H1 (cell line): ENCODE results near the gene PERCC1. TPM values are rescaled to one million over a fixed set of nuclear protein-coding genes. Genes with fewer than 3 reads are reported as not detected.

Source experiments
- BACH1 ChIP-seq: IDR thresholded peaks from 2 replicates; pipeline ENCODE4 v1.6.1; 2012; ENCODE audit warnings: low read length, improper control_type of control experiment
- BCL11A ChIP-seq, 2 experiments: IDR thresholded peaks; one replicate each; pipeline ENCODE4 v1.6.1; 2011; ENCODE audit warnings: low read depth in 2 of 2, low read length in 2 of 2, mild to moderate bottlenecking in 2 of 2
- BRCA1 ChIP-seq: IDR thresholded peaks from 2 replicates; pipeline ENCODE4 v1.6.1; 2012; ENCODE audit warnings: low read depth, low read length, improper control_type of control experiment
- CBX5 ChIP-seq: fragments of 300-800, 300-1000 bp; sonication (generic); IDR thresholded peaks from 2 replicates; pipeline ENCODE4 v1.7.1; 2016; ENCODE audit warnings: antibody characterized with exemption, low read length, low read depth
- CBX8 ChIP-seq: fragments of 300-800, 300-1000 bp; sonication (generic); IDR thresholded peaks from 2 replicates; pipeline ENCODE4 v1.7.1; 2016; ENCODE audit warnings: low read depth, low read length, borderline replicate concordance
- CHD2 ChIP-seq: IDR thresholded peaks from 2 replicates; pipeline ENCODE4 v1.6.1; 2012; ENCODE audit warnings: low read length, improper control_type of control experiment
- E2F6 ChIP-seq: IDR thresholded peaks from 2 replicates; pipeline ENCODE4 v1.6.1; 2012; ENCODE audit warnings: inconsistent platforms
- FOSL1 ChIP-seq: IDR thresholded peaks from 2 replicates; pipeline ENCODE4 v1.6.1; 2011; ENCODE audit warnings: mild to moderate bottlenecking, low read depth, low read length, moderate library complexity; ENCODE audit not compliant: insufficient read depth
- HDAC2 ChIP-seq, 2 experiments: fragments of 300-600 bp in 1 of 2; sonication (generic) in 1 of 2; IDR thresholded peaks; 2 replicates each; pipeline ENCODE4 v1.6.1; 2011 to 2012; ENCODE audit warnings: low read depth in 2 of 2, low read length in 2 of 2, mild to moderate bottlenecking in 2 of 2, moderate library complexity in 2 of 2, borderline replicate concordance in 1 of 2, inconsistent platforms in 1 of 2
- HDAC6 ChIP-seq: IDR thresholded peaks from one replicate; pipeline ENCODE4 v1.7.1; 2012; ENCODE audit warnings: low read depth, mild to moderate bottlenecking, inconsistent platforms, low read length, moderate library complexity
- JUND ChIP-seq: IDR thresholded peaks from 2 replicates; pipeline ENCODE4 v1.6.1; 2011; ENCODE audit warnings: mild to moderate bottlenecking, improper control_type of control experiment, low read length
- KDM4A ChIP-seq: IDR thresholded peaks from one replicate; pipeline ENCODE4 v1.7.1; 2012; ENCODE audit warnings: low read depth, mild to moderate bottlenecking, moderate library complexity, low read length, inconsistent platforms; ENCODE audit not compliant: severe bottlenecking
- NRF1 ChIP-seq: IDR thresholded peaks from 2 replicates; pipeline ENCODE4 v1.6.1; 2011; ENCODE audit warnings: mild to moderate bottlenecking, low read depth, low read length, improper control_type of control experiment
- PHF8 ChIP-seq: fragments of 200-600 bp; sonication (generic); conservative IDR thresholded peaks from 2 replicates; pipeline ENCODE4 v1.7.1; 2012; ENCODE audit warnings: low read depth, mild to moderate bottlenecking, inconsistent platforms, low read length, moderate library complexity
- POLR2A ChIP-seq, 2 experiments: IDR thresholded peaks; 1 replicate in 1 of 2; 2 replicates in 1 of 2; pipeline ENCODE4 v1.6.1; 2011; ENCODE audit warnings: low read depth in 2 of 2, low read length in 2 of 2, mild to moderate bottlenecking in 2 of 2; ENCODE audit errors: control extremely low read depth in 1 of 2
- RFX5 ChIP-seq: IDR thresholded peaks from 2 replicates; pipeline ENCODE4 v1.6.1; 2011; ENCODE audit warnings: low read depth, low read length, improper control_type of control experiment, borderline replicate concordance
- SAP30 ChIP-seq: fragments of 300-600 bp; sonication (generic); IDR thresholded peaks from 2 replicates; pipeline ENCODE4 v1.7.1; 2012; ENCODE audit warnings: low read length, moderate library complexity, mild to moderate bottlenecking, inconsistent platforms; ENCODE audit not compliant: insufficient read depth, insufficient replicate concordance
- SP4 ChIP-seq: IDR thresholded peaks from 2 replicates; pipeline ENCODE4 v1.6.1; 2012; ENCODE audit warnings: low read length, inconsistent platforms
- TAF7 ChIP-seq: optimal IDR thresholded peaks from 2 replicates; pipeline ENCODE3; 2011; ENCODE audit warnings: low read depth, mild to moderate bottlenecking, inconsistent platforms, low read length, moderate library complexity, borderline replicate concordance
- YY1 ChIP-seq: IDR thresholded peaks from 2 replicates; pipeline ENCODE4 v1.6.1; 2011; ENCODE audit warnings: low read depth, mild to moderate bottlenecking, low read length
- polyA plus RNA-seq, 7 experiments: library from polyadenylated mRNA; depleted of rRNA in 3 of 7; stranded (reverse) in 5 of 7; unstranded in 2 of 7; fragments of >200 nt in 5 of 7; fragments of 200-250 nt in 2 of 7; gene quantifications; 1 replicate in 5 of 7; 2 replicates in 1 of 7; 4 replicates in 1 of 7; pipeline versions ENCODE4 v1.2.1 to v1.2.3, GENCODE V29; 2011 to 2013; ENCODE audit warnings: missing spikeins in 2 of 7, mixed read lengths in 2 of 7
- total RNA-seq: library from RNA; stranded (reverse); fragmentation: NEBNext Ultra II Directional; extraction: Animal tissue kit (Norgen Biotek cat#: 25700); gene quantifications from 2 replicates; pipeline ENCODE4 v1.2.1, GENCODE V29; 2021
- TF ChIP-seq, protein P1 (sequence below), 3 experiments: IDR thresholded peaks; 1 replicate in 2 of 3; 2 replicates in 1 of 3; pipeline versions ENCODE4 v1.5.1 to v1.6.1; 2011; ENCODE audit warnings: low read length in 3 of 3, mild to moderate bottlenecking in 3 of 3, inconsistent platforms in 2 of 3, low read depth in 1 of 3, moderate library complexity in 1 of 3; ENCODE audit not compliant: insufficient read depth in 1 of 3; ENCODE audit errors: control extremely low read depth in 1 of 3

The PERCC1 gene
- total and polyA plus RNA-seq, 2 of the 8 experiments (the other 6 are each of a cell fraction or from before 2014, with no cell fraction given), result not detected

DNA sequence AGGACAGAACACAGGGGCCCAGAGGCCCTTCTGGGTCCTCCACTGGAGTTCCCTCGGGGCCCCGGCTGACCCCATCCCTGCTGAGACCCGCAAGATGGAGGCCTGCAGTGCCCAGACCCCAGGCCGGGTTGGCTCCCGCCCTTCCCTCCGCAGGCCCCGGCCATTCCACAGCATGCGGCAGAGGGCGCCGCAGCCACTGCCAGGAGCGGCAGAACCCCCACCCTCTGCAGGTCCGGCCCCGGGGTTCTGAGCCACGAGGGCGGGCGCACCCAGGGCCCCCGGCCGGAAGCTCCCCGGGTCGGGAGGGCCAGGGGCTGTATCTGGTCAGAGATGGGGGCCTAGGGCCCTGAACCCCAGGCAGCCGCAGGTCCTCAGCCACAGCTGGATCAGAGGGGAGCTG is 2.4 kb upstream of the PERCC1 start (continued):
- TF ChIP-seq SAP30 (no peak), RFX5 (no peak), BCL11A (IDR thresholded peaks at IDR 0.05; ENCODE audit: low read depth in 2 of 2, low read length in 2 of 2) (no peak), NRF1 (no peak), BACH1 (no peak), JUND (no peak), PHF8 (no peak), CBX5 (no peak), CBX8 (no peak), BRCA1 (no peak), SP4 (no peak), KDM4A (no peak), CHD2 (no peak), YY1 (peak; percentile 65; the same call in 1 of the 2 replicates), TAF7 (no peak), HDAC2 (IDR thresholded peaks at IDR 0.05; ENCODE audit: borderline replicate concordance in 1 of 2, low read depth in 2 of 2, low read length in 2 of 2) (no peak), E2F6 (peak; percentile 85), POLR2A (IDR thresholded peaks at IDR 0.05; ENCODE audit: control extremely low read depth in 1 of 2, low read depth in 2 of 2, low read length in 2 of 2) (no peak), FOSL1 (no peak), HDAC6 (no peak)
- TF ChIP-seq, protein P1, sequence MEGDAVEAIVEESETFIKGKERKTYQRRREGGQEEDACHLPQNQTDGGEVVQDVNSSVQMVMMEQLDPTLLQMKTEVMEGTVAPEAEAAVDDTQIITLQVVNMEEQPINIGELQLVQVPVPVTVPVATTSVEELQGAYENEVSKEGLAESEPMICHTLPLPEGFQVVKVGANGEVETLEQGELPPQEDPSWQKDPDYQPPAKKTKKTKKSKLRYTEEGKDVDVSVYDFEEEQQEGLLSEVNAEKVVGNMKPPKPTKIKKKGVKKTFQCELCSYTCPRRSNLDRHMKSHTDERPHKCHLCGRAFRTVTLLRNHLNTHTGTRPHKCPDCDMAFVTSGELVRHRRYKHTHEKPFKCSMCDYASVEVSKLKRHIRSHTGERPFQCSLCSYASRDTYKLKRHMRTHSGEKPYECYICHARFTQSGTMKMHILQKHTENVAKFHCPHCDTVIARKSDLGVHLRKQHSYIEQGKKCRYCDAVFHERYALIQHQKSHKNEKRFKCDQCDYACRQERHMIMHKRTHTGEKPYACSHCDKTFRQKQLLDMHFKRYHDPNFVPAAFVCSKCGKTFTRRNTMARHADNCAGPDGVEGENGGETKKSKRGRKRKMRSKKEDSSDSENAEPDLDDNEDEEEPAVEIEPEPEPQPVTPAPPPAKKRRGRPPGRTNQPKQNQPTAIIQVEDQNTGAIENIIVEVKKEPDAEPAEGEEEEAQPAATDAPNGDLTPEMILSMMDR (IDR thresholded peaks at IDR 0.05; ENCODE audit: control extremely low read depth in 1 of 3, insufficient read depth in 1 of 3, low read depth in 1 of 3, low read length in 3 of 3), result peak; percentile 53 to 66 (median 60)
